Measurements from ENCODE around the gene MACROH2A2.

DNA sequence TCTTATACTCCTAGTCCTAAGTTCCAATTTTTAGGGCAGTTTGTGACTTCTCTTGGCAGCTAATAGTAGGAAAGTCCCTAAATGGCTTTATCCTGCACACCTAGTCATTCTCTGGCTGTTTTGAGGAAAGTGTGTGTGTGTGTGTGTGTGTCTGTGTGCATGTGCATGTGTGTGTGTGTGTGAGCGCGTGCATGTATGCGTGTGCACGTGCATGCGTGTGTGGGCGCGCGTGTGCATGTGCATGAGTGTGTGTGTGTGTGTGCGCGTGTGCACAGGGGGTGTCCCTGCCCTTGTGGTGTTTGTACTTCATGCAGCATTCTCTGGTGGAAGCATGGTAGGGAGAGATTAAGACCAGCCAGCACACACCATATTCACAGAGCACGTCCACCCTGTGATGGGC is 18.2 kb downstream of the MACROH2A2 start:
- no peak for TF ChIP-seq CTCF (IDR thresholded peaks at IDR 0.05)
- no peak for TF ChIP-seq EZH2 (IDR thresholded peaks at IDR 0.05; ENCODE audit: borderline replicate concordance, insufficient read depth, low read depth, low read length, poor library complexity, severe bottlenecking)
